Activated CD8-positive, alpha-beta memory T cell treated with anti-CD3 and anti-CD28 coated beads for 36 hours (primary cell): Measurements from ENCODE around the gene LRRC28. TPM values are rescaled to one million over a fixed set of nuclear protein-coding genes. Genes with fewer than 3 reads are reported as not detected.

Source experiments
- CTCF ChIA-PET: fragments of 350-600 bp; sonication (Branson Sonifier 250); formaldehyde crosslinking; loops from one replicate; lab custom pipeline; 2021; ENCODE audit warnings: antibody characterized with exemption; lab: Charles Lee
- POLR2A ChIA-PET: fragments of 350-600 bp; sonication (Branson Sonifier 250); formaldehyde crosslinking; loops from one replicate; lab custom pipeline; 2021; ENCODE audit warnings: antibody characterized with exemption; lab: Charles Lee
- total RNA-seq, 2 experiments: library from RNA; stranded (reverse); gene quantifications; one replicate each; pipeline ENCODE4 v1.2.3, GENCODE V29; 2021

Gene LRRC28
- total RNA-seq, 2 experiments from 2014 or later, result 17.0 to 17.6 TPM

DNA sequence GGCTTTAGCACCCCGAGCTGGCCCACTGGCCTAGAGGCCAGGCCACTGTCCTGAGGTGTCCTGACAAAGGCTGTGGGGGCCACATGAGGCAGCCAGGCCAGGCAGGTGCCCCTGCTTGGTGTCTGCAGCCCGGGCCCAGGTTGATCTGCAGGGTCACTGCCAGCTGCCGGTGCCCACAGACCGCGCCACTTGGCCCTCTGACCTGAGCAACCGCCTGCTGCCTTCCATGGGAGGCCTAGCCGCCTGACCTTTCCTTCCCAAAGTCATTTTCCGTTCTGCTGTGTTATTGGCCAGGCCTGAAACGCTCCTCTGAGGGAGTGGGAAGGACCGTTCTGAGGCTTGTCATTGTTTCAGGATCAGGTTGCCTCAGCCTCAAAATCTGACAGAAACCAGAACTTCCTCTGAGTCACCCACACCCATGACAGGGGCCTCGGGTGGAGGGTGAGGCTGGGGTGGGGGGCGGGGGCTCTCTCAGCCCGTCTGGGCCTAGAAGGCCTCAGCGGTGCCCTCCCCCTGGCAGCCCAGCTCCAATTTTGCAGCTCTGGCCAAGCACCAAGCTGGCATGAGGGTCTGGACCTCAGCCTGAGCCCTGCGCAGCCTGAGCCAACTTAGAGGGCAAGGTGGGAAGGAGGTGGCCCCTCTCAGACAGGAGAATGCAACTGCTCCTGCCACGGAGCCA, 173.8 kb downstream of the LRRC28 start:
- ChIA-PET CTCF (no interaction called here), POLR2A (no interaction called here)

- ChIA-PET CTCF (no interaction called here), POLR2A (no interaction called here)
Measured at GRCh38 chr15:99425657-99426301, 174.5 kb downstream of the LRRC28 start.

- POLR2A ChIA-PET, result no interaction called here
- CTCF ChIA-PET, result no interaction called here
Measured at GRCh38 chr15:99426431-99427105, 175.3 kb downstream of the LRRC28 start.

GRCh38 chr15:99427210-99427609, 175.9 kb downstream of the LRRC28 start:
- ChIA-PET POLR2A (no interaction called here), CTCF (no interaction called here)

GRCh38 chr15:99427668-99428361, 176.5 kb downstream of the LRRC28 start:
- POLR2A ChIA-PET, result no interaction called here
- CTCF ChIA-PET, result no interaction called here

- POLR2A ChIA-PET, result interaction anchor here (0.6 kb wide), 1 partner anchor 499 kb away, joined by 3 read pairs; no protein-coding TSS in a partner anchor
- CTCF ChIA-PET, result no interaction called here
Measured at GRCh38 chr15:99429681-99430081, 178.4 kb downstream of the LRRC28 start.

- ChIA-PET POLR2A (no interaction called here), CTCF (no interaction called here)
Measured at GRCh38 chr15:99430881-99431401, 179.7 kb downstream of the LRRC28 start.

- ChIA-PET POLR2A (no interaction called here), CTCF (no interaction called here)
Measured at GRCh38 chr15:99431661-99432091, 180.4 kb downstream of the LRRC28 start.

DNA sequence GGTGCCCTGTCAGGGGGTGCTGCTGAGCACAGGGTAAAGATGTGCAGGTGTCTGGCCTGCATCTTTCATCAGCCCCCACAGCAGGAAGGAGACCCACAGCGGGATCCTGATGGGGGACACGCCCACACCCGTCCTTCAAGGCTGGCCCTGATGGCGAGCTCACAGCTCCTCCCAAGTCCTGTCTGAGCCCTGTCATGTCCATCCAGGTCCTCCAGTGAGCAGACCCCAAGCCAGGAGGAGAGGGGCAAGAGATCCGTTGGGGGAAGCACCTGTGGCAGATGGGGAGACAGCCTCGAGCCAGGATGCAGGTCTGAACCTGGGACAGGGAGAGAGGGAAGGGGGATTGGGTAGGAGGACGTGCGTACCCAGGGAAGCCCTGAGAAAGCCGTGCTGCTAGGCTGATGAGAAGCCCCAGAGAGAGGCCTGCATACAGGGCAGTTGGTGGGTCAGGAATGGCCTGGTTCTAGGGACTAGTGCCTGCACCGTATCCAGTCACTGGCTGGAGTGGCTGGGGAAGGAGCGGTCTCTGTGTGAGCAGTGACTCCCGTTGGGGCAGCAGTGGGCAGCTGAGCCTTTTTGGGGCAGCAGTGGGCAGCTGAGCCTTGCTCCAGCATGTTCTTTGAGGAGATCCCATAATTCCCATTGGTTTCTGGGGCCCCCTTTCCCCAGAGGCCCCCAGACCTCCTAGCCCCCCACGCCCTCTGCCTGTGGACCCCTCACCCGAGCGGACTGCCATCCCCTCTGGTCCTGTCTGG, 181.2 kb downstream of the LRRC28 start:
- CTCF ChIA-PET, result no interaction called here
- POLR2A ChIA-PET, result no interaction called here

- CTCF ChIA-PET, result no interaction called here
- POLR2A ChIA-PET, result no interaction called here
Measured at GRCh38 chr15:99433026-99433756, 181.9 kb downstream of the LRRC28 start.

GRCh38 chr15:99433757-99434450, 182.6 kb downstream of the LRRC28 start:
- CTCF ChIA-PET, result no interaction called here

DNA sequence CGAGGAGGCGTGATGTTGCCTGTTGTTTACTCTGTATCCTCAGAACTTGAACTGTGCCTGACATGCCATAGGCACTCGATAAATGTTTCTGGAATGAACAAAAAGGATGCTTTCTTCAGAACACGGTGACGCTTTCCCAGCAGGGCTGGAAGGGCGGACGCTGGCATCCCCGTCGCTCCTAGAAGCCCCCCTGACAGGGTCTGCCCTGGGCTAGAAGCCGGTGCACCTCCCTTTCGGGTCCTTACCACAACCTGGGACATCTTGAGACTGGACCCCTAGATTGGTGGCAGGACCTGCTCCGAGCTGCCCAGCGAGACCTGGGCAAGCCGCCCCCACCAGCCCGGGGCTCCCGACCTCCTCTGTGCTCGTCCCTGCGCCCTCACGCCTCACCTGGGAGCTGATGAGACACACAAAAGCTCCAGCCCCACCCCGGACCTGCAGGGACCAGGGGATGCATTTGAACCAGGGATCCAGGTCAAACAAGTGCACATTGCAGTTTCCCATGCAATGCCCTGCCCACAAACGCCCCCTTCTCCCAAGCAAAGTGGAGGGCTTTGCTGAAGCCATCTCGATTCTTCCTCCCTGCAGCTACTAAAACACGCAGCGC, 183.3 kb downstream of the LRRC28 start:
- CTCF ChIA-PET, result no interaction called here
- POLR2A ChIA-PET, result no interaction called here

More at GRCh38 chr15:99433757-99434450, 182.6 kb downstream of the LRRC28 start:
- POLR2A ChIA-PET, result no interaction called here

DNA sequence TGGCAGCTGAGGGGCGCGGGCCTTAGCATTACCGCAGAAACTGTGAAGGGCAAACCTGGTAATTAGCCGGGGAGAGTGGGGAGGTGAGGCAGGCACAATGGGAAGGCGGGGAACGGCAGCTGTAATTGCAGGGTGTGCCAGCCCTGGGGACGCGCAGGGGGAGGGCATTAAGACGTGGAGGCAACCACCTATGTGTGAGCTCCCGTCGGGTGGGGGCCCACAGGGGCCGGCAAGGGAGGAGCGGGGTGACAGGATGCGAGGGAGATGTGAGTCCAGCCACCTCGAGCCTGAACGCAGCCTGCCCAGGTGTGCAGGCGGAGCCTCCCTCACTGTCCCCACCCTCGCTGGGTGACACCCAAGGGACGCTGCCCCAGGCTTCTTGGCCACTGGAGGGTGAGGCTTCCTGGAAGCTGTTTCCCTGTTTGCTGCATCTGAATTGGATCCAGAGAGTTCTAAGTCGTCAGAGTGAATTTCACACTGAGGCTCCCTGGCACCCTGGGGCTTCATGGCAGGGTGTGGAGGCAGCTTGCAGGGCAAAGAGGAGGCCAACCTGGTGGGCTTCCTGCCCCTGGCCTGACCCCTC, 183.9 kb downstream of the LRRC28 start:
- POLR2A ChIA-PET, result no interaction called here
- CTCF ChIA-PET, result no interaction called here

- CTCF ChIA-PET, result no interaction called here
- POLR2A ChIA-PET, result no interaction called here
Measured at GRCh38 chr15:99435877-99436541, 184.7 kb downstream of the LRRC28 start.

- POLR2A ChIA-PET, result no interaction called here
- CTCF ChIA-PET, result no interaction called here
Measured at GRCh38 chr15:99436542-99437314, 185.4 kb downstream of the LRRC28 start.
